RPMI8226 (cell line): ENCODE results near the gene CDH24.
"Not testable (repeated sequence)": the region's sequence is repeated elsewhere in the genome, so short reads cannot be mapped to it uniquely, and the experiment has no call there.

ENCODE experiments used
- DNase-seq: peaks from one replicate; pipeline ENCODE4 v3.0.0-alpha.2; 2015

The CDH24 gene

DNA sequence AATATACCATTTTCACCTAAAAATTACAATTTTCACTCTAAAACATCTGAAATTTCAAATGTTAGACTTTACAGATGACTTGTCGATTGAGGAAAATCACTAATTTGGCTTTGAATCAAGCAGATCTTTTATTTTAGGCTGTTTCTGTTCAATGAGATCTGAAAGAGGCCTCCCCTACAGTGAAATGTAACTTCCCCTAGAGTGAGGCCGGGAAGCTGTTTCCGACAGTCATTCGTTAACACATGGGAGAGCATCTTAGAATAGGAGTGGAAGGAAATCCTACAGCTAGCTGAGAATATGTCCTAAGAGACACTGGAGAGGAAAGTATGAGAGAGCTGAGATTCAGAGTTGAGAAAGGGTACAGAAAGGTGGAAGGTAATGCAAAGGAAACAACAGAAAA, 41.7 kb downstream of the CDH24 start:
- no peak for DNase-seq

DNA sequence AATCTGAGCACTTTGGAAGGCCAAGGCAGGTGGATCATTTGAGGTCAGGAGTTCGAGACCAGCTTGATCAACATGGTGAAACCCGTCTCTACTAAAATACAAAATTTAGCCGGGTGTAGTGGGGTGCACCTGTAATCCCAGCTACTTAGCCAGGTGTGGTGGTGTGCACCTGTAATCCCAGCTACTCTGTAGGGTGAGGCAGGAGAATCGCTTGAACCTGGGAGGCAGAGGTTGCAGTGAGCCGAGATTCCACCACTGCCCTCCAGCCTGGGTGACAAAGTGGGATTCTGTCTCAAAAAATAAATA, 43.6 kb downstream of the CDH24 start:
- DNase-seq, result not testable (repeated sequence)

DNA sequence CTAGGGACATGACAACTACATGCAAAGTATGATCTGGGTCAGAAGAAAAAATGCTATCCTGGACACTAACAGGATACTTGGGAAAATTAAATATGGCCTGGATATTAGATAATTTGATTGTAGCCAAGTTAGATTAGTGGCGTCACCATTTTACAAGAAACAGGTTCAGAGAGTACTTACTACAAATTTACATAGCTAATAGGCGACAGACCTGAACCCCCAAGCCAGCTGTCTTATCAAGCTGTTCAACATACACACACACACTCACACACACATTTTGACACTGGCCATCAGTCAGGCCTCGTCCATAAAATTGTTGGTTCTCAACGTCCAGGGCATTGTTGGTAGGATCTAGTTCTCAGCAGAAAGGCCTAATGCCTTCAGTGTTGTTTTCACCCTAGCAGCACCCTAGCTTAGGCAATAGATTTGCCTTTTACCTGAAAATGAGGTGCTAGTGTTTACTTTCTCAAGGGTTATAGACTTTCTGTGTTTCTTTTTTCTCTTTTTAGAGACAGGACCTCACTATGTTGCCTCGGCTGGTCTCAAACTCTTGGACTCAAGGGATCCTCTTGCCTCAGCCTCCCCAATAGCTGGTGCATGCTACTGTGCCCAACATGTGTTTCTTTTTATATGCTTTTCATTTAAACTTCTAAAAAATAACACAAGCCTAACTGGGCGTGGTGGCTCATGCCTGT, 44.1 kb downstream of the CDH24 start:
- DNase-seq, result no peak

DNA sequence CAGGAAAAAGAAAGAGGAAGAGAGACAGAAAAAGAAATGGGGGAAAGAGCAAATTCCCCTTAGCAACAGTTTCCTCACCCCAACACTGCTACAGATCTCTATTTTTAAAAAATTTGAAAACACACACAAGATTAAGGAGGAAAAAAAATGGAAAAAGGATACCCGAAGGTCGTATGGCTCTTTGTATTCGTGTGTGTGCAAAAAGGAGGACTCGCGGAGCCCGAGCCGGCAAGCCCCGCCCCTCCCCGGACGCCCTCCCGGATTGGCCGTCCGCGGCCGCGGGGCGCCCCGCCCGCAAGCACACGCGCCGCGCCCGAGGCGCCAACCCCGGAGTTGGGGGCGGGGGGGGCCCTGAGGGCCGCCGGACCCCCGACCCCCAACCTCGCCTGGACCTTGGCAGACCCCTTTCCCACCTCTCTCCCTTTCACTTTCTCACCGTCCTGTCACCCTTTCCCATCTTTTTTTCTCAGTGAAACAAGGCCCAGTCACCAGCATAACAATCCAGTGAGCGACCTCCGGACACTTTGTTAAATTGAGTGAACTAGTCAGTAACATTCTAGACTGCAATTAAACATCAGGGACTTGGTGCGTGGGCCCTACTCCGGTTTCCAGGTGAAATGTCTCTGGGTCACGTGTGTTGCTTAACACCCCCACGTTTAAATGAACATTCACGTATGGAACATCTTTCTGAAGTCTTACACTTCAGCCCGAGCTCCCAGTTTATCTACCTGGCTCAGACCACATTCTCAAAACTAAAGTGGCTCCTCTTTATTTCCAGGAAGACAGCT, 47.2 kb downstream of the CDH24 start, which contains the start of gene C14orf93:
Gene C14orf93, minus strand, starts transcription at position 205 of the 788 bp plus-strand sequence. CDS start 11,120 bp downstream, outside the sequence.
- DNase-seq, result peak; percentile 77

DNA sequence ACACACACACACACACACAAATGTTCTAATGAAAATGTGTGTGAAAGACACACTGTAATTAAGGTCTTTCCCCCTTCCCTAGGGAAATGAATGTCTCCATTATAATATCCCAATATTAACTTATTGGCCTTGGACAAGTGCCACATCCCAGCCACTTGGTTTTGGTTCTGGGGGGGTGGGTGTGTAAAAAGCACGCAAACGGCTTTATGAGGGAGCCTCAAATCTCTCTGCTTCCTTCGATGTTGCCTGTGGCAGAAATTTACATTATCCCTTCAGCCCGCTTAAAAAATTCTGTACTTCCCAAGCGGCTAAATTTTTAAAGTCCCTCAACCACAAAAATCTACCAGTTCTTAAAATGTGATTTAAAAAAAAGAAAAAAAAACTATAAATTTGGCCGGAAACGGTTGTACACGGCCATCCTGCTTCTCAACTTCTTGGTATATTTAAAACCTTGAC, 47.8 kb downstream of the CDH24 start:
- DNase-seq, result peak; percentile 19

DNA sequence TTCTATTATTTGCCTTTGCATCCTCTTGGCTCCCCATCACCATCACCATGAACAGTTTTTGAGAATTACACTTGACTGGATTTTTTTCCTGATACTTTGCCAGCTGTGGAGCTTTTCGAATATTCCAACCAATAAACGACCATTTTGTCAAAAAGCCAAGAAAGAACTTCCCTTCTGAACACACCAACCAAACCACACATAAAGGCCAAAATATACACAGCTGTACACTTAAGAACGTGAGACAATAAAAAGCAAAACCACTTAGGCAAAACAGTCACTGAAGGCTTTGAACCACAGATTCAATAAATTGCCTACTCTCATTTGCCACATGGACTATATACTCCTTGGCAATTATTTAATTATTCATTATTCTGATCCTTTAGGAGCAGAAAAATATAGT, 48.5 kb downstream of the CDH24 start:
- DNase-seq, result peak; percentile 35

DNA sequence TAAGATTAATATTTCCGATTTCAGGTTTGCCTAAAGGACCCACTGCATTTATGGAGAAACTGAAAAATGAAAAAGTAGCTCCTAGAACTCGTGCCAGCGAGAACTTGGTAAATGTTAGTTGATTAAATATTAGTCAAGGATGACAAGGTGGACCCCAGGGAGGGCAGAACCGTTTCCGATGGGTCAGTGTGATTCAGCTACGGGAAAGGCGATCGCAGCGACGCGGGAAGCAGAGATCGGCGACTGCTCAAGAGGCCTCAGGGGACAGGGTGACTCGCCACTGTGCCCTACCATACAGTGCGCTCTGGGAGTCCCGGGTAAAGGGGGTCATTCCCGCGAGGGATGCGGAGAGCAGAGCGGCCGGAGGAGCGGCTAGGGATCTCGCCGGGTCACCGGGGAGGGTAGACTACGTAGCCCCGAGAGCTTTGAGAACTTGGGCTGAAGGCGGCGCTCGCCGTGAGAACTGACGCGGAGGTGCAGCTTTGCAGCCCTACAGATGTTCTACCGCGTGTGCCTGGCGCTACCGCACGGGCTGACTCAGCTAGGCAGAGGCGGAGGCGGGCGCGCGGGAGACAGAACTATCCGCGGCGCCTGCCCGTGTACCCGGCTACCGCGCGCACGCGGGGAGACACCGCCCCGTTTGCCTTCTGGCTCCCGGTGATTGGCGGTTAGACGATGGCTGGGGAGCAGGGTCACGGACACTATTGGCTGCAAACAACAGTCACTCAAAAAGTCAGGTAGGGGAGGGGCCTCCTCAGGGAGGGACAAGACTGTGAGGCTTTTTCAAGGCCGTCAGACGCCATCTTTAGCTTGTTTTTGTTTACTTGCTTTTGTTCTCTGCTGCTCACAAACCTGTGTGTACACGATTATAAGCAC, 50.5 kb downstream of the CDH24 start:
- DNase-seq, result peak; percentile 96

DNA sequence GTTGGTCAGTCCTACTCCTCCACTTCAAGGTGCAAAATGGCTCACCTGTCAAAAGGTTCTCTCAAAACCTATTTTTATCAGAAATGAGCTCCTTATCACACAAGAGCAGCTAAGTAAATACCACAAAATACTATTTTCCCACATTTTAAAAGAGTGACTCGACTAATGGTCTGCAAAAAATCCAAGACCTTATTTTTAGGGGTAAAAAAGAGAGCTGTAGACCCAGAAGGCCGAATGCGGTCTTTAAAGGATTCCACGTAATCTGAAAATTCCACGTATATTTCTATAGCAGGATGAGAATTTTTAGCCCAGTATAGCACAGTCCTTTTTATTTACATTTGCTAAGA, 51.2 kb downstream of the CDH24 start:
- DNase-seq, result no peak

DNA sequence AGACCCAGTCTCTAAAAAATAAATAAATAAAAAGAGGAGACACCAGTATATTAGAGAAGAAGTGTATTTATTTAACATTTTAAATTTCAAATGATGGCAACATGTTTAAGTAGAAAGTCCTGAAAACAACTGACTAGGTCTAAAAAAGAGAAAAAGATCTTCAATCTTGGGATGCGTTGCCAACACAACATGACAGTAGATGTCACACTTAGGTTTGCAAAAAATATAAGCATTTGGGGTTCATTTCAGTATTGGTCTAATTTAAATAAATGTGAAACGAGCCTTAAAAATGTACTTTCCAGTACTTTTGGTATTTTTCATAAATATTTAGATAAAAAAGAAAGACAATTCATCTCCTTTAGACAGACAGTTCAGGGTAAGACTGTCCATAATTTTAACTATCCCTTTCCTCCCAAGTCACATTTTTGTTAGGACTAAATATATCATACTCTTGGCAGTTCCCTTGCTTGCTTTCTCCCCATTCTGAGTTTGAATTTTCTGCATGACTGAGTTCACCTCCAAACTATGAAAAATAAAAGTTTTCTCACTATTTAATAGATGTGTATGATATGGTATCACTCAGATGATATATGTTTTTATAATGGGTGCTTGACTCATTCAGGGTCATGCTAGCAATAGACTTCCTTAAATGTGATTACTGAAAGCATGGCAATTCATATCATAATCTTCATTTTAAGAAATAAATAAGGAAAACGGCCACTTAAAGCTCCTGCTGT, 51.7 kb downstream of the CDH24 start:
- DNase-seq, result no peak

DNA sequence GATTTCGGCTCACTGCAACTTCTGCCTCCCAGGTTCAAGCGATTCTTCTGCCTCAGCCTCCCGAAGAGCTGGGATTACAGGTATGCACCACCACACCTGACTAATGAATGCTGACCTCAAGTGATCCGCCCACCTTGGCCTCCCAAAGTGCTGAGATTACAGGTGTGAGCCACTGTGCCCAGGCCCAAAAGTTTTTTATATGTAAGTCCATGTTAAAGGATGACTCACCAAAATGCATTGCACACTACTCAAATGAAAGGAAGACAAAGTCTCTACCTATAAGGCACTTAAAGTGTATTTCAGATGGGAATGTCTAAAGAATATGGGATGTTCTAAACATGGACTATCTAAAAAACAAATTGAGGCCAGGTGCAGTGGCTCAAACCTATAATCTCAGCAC, 53.0 kb downstream of the CDH24 start:
- not testable (repeated sequence) for DNase-seq

DNA sequence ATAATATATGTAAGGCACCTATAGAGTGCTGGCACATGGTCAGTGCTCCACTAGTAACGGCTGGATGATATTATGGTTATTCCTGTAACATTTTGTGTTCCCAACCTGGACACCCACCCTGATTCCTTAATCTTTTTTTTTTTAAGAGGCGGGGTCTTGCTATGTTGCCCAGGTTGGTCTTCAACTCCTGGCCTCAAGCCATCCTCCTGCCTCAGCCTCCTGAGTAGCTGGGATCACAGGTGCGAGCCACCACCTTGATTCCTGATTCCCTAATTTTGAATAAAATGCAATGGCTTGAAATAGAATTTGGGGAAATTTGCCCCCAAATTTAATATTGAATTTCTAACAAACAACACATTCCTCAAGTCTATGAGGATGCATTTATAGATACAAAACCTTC, 54.7 kb downstream of the CDH24 start:
- DNase-seq, result no peak

DNA sequence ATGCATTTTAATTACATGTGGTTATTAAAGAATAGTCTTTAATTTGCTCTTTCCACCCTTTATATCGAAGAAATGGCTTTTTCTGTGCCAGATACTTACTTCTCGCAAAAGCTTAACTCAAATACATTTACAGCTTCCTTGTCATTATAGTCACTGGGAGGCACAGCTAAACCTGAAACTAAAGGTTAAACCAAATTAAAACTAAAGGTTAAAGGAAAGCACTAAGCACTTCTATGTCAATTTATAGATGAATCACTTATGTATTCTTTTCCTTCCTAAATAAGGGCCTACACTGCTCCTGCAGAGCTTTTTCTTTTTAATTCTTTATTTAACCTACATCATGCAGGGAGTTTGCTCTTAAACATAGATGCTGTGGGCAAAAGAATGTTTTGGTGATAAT, 56.5 kb downstream of the CDH24 start:
- no peak for DNase-seq

DNA sequence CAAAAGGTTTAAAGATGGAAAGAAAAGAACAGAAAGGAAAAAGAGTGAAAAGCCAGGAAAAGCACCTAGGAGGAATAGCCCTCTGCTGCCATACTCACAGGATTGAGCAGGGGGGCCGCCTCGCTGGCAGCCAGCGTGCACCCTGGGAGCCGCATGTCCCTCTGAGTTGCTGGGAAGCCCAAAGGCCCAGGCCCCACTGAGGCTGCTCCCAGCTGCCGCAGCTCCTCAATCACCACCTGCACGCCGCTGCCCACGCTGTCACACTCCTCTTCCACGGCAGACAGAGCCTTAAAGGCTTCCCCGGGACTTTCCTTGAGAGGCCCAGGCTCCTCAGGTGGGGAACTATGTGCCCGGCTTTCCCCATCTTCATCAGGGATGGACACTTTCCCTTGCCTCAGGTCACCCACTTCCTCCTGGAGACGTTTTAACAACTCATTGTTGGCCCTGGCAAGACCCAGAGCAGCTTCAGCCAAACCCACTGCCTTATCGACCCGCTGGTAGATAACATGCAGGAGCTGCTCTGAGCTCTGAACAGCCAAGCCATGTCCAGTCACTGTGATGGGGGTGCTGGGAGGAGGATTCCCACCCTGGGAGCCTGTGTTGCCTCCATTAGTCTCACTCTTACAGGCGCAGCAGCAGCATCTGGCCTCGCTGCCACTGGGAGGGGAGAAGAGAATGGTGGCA, 58.8 kb downstream of the CDH24 start:
- DNase-seq, result no peak

DNA sequence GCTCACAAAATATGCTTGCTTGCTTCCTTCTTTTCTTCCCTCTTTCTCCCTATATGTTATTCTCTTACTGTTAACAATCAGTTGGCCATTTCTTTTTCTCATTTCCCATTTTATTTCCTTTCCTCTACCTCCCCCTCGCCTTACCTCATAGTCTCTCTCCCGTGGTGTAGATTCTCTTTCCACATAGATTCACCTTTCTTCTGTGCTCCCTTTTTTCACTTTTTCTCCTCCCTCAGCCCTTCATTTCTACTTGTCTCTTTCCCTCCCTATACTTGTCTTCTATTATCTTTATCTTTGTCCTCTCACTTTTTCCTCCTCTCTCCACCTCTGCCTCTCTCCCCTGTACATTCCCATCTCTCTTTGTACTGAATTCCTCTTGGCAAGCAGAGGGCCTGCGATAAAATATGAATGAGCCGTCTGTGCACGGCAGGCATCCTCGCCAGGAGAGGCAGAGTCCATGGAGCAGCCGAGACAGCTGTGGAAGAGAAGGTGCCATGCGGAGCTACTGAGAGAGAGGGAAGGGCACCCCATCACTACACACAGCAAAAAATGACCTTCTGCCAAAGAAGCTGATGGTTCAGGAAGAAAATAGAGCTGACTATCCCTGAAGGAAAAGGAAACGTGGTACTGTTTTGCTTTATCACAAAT, 59.5 kb downstream of the CDH24 start:
- DNase-seq, result no peak
